ENCODE results near the gene RAP1A.
A peak's percentile ranks its signal among the peaks of the same experiment; 100 is the strongest.
"Not testable (repeated sequence)": the region's sequence is repeated elsewhere in the genome, so short reads cannot be mapped to it uniquely, and the experiment has no call there.

The RAP1A gene

GRCh38 chr1:111596499-111596898 lies 23.1 kb upstream of the RAP1A start:
- no peak for DNase-seq (ENCODE audit: insufficient read length, low spot score)
- no peak for FAIRE-seq

DNA sequence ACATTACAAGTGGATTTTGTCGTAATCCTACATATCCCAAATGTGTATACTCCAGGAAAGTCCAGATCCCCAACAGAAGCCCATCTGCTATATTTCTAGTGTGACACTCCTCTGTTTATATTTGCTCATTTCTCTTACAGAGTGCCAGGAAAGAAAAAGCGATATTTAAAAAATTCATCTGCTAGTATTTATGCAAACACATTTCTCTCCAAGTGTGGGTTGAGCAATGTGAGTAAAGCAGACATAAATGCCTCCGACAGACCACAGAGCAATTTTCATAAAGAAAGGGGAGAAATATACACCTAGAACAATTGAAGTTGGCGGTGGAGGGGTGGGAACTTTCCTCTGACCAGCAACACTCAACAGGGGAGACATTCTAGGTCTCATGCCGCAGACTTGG lies 22.2 kb upstream of the RAP1A start:
- no peak for FAIRE-seq
- DNase-seq (ENCODE audit: insufficient read length, low spot score): no peak

DNA sequence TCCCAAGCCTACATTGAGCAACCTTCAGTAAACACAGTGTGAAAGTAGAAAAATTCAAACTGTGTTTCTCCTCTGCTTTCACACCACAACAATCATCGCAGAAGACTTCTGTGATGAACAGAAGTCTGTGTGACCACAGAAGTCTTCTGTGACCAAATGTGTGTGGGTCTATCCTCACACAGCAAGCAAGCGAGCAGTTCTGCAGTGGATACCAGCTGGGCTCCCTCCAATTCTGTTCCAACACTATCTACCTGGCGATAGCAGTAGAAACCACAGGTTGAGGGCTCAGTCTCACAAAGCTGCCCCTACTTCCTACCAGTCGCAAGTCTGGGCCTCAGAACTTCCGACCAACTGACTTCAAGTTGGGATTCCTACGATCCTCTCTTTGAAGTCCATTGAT lies 21.0 kb upstream of the RAP1A start:
- DNase-seq (ENCODE audit: insufficient read length, low spot score) (no peak), FAIRE-seq (no peak)

- FAIRE-seq (no peak), DNase-seq (ENCODE audit: insufficient read length, low spot score) (no peak)
Observed at GRCh38 chr1:111599781-111600693, 19.6 kb upstream of the RAP1A start.

- DNase-seq (ENCODE audit: insufficient read length, low spot score): no peak
Observed at GRCh38 chr1:111600886-111601386, 18.7 kb upstream of the RAP1A start.

DNA sequence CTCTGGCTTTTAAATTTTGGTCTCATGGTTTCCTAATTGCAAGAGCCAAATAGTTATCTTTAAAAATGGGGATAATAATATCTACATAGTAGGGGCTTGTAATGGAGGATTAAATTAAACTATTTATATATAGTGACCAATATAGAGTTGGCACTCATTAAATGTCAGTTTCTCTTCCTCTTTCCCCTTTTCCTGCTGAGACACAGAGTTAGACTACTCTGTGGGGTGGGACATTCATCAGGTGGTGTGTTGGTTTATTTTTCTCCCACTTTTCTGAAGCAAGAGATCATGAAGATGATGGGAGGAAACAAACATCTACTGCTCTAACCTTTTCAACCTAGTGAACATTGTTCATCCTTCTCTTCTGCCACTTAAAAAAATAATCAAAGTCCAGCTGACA lies 17.3 kb upstream of the RAP1A start:
- DNase-seq (ENCODE audit: insufficient read length, low spot score): no peak
- no peak for FAIRE-seq

More at GRCh38 chr1:111600886-111601386, 18.7 kb upstream of the RAP1A start:
- no peak for FAIRE-seq

DNA sequence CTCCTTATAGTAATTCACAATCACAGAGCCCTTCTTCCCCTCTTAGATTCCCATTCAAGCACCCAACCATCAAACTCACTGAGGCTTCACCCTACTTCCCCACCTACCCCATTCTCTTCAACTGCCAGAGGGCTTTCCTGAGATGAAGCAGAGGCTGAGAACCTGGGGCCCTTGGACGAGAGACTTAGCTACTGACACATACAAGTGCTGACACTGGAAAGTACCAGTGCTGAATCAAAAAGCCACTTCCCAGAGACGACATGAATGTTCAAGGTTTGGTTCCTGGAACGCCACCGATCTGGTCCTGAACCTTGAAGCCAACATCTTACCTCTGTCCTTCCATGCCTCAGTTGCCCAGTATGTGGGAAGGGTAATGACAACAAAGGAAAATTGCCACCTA lies 16.6 kb upstream of the RAP1A start:
- DNase-seq (ENCODE audit: insufficient read length, low spot score) (no peak), FAIRE-seq (no peak)

- FAIRE-seq: no peak
- DNase-seq (ENCODE audit: insufficient read length, low spot score): no peak
Observed at GRCh38 chr1:111603979-111604378, 15.6 kb upstream of the RAP1A start.

- DNase-seq (ENCODE audit: insufficient read length, low spot score) (peak; percentile 18), FAIRE-seq (no peak)
Observed at GRCh38 chr1:111604931-111605330, 14.7 kb upstream of the RAP1A start.

DNA sequence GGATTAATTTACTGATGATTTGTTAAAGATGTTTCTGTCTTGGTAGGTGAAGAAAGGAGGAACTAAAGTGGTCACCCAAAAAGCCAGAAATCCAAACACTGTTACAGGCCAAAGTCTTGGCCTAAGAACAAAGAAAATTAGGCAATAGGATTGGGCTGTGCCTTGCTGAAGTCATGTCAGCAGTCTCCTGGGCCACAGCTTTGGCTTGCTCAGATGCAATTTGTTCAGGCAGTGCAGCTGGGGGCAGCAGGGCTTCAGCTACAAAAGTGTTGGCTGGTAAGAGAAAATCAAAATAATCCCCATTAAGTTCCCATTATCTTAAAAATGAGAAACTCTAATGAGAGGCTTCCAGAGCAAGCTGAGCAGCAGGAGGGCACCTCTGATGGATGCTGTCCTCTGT lies 14.0 kb upstream of the RAP1A start:
- DNase-seq (ENCODE audit: insufficient read length, low spot score) (no peak), FAIRE-seq (no peak)

DNA sequence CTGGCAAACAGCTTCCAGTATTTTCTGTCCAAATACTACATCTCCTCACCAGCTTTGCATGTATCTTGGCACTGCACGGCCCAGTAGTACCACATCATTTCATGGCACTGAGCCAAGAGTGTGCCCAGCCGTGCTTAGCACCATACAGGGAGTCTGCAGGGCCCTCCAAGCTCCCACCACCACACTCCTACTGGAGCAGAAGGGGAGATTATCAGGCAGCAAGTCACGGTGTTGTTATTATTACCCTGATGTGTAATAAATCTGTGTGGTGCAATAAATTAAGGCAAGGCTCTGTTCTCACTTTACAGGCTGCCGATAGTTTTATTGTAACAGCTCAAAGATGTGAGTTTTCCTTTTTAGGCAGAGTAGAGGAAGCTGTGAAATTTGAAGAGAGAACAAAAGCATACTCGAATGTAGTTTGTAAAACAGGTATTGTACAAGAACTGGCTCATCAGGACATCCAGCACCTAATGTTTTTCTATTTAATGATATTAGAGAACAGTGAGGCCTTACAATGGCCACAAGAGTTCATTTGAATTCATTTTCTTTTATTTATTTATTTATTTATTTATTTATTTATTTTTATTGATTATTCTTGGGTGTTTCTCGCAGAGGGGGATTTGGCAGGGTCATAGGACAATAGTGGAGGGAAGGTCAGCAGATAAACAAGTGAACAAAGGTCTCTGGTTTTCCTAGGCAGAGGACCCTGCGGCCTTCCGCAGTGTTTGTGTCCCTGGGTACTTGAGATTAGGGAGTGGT lies 13.0 kb upstream of the RAP1A start:
- DNase-seq (ENCODE audit: insufficient read length, low spot score); FAIRE-seq: not testable (repeated sequence)

DNA sequence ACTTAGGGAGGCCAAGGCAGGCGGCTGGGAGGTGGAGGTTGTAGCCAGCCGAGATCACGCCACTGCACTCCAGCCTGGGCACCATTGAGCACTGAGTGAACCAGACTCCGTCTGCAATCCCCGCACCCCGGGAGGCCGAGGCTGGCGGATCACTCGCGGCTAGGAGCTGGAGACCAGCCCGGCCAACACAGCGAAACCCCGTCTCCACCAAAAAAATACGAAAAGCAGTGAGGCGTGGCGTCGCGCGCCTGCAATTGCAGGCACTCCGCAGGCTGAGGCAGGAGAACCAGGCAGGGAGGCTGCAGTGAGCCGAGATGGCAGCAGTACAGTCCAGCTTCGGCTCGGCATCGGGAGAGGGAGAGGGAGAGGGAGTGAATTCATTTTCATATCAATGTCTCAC lies 11.1 kb upstream of the RAP1A start:
- DNase-seq (ENCODE audit: insufficient read length, low spot score); FAIRE-seq: not testable (repeated sequence)

DNA sequence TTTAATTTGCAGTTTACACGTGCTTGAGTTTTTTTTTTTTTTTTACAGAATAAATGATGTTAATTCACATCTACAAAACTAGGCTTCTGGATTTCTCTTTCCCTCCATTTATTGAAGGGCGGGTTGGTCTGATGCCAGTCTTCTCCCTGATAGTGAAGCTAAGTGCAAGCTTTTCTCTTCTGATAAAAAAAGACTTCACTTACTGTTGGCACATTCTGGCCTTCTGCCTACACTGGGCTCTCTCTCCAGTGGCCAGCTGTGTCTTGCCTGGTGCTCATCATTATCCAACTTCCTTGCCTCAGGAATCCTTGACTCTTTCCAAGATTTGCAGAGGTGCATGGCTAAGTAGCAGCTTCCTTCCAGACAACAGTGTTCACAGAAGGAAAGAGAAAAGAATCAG lies 7.6 kb upstream of the RAP1A start:
- no peak for DNase-seq (ENCODE audit: insufficient read length, low spot score)
- FAIRE-seq: no peak

GRCh38 chr1:111615870-111616715 lies 3.5 kb upstream of the RAP1A start:
- DNase-seq (ENCODE audit: insufficient read length, low spot score) (no peak), FAIRE-seq (no peak)

DNA sequence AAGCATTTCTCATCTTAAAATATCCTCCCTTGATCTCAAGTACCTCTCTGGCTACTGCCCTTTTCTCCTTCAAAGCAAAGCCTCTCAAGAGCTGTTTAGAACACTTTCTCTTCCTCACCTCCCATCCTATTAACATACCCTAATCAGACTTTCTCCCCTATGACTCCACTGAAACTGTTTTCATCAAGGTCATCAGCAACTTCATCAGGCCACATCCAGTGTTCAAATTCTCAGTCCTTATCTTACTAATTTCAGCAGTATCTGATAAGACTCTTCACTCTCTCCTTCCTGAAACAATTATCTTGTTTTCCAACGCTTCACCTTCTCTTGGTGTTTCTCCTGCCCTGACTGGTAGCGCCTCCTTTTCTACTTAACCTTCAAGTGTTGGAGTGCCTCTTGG lies 1.5 kb upstream of the RAP1A start:
- no peak for DNase-seq (ENCODE audit: insufficient read length, low spot score)
- no peak for FAIRE-seq

DNA sequence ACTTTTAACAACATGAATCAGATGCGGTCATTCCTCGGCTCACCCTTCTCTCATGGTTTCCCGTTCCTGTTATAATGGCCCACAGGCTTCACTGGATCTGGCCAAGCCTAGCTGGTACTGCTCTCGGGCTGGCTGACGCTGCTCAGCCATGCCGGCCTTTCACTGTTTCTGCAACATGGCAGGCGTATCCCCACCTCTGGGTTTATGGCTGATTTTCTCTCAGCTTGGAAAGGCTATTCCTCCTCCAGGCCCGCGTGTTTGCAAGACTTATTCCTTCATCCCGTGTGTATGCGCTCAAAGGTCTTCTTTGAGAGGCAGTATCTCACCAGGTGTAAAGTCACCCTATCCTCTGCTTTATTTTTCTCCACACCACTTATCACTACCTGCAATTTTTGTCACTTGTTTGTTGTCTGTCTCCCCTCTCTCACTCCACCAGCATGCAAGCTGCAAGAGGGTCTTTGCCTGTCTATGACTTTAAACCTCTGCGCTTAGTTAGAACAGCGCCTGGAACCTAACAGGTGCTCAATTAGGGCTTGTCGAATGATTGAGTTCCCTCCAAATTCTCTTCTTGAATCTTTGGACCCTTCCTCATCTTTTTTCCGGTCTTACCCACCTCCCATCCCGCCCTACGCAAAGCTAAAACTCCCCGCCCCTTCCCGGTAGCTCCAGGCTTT lies 491 bp upstream of the RAP1A start:
- FAIRE-seq: no peak
- no peak for DNase-seq (ENCODE audit: insufficient read length, low spot score)

DNA sequence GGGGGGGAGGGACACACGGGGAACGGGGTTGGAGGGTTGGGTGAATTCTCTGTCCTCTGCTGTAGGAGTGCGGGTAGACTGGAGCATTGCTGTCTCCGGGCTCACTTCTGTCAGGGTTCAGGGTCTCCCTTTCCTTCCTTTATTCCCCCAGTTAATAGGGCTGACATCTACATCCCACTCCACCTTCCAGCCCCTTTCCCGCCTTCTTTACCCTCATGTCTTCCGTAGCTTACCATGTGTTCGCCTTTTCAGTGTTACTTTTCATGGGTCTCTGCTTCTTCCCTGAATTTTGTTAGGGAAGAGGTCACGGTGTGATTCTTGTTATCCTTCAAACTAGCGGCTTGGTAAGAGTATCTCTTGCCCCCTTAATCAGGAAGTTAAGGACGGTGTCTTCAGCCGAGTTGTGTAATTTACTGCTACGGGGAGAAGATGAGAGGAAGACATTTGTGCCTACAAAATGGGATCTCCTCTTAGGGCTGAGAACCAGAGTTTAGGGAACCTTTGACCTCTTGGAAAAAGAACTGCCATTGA lies 917 bp downstream of the RAP1A start:
- FAIRE-seq (no peak), DNase-seq (ENCODE audit: insufficient read length, low spot score) (no peak)

GRCh38 chr1:111621050-111621449 lies 1.5 kb downstream of the RAP1A start:
- DNase-seq (ENCODE audit: insufficient read length, low spot score): no peak
- FAIRE-seq: no peak

DNA sequence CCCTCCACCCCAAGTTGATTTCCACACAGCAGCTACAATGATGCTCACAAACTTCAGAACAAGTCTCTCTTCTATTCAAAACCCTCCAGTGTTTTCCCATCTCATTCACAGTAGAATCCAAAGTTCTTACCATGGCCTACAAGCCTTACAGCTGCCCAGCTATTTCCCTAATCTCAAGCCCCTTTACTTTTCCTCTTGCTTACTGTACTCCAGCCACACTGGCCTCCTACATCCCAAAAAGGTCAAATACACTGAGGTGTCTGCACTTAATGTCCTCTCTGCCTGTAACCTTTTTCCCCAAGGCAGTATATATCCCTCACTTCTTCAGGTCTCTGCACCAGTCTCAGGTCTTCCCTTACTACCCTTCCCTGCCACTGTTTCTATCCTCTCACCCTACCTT lies 2.6 kb downstream of the RAP1A start:
- FAIRE-seq (no peak), DNase-seq (ENCODE audit: insufficient read length, low spot score) (no peak)

- FAIRE-seq (no peak), DNase-seq (ENCODE audit: insufficient read length, low spot score) (no peak)
Observed at GRCh38 chr1:111624382-111624781, 4.8 kb downstream of the RAP1A start.
